NCI-H1092 (cell line): ENCODE data around the gene EOLA1.
"Not testable (repeated sequence)": the region's sequence is repeated elsewhere in the genome, so short reads cannot be mapped to it uniquely, and the experiment has no call there.

Source experiments
- DNase-seq: peaks from one replicate; lab custom pipeline; 2025; lab: John Stamatoyannopoulos, UW

Gene EOLA1

GRCh38 chrX:149545545-149546543, 5.0 kb downstream of the EOLA1 start:
- not testable (repeated sequence) for DNase-seq

GRCh38 chrX:149546962-149547361, 6.2 kb downstream of the EOLA1 start:
- DNase-seq = not testable (repeated sequence)

GRCh38 chrX:149547782-149548181, 7.0 kb downstream of the EOLA1 start:
- DNase-seq = not testable (repeated sequence)

GRCh38 chrX:149549701-149550100, 8.9 kb downstream of the EOLA1 start, which contains the start of gene HSFX3:
Gene HSFX3 (minus strand): TSS chrX:149549924. CDS start chrX:149549852, 72 bp downstream.
- DNase-seq = not testable (repeated sequence)

- not testable (repeated sequence) for DNase-seq
Observed at GRCh38 chrX:149550454-149550853, 9.6 kb downstream of the EOLA1 start.

GRCh38 chrX:149551245-149551938, 10.6 kb downstream of the EOLA1 start:
- DNase-seq = not testable (repeated sequence)

GRCh38 chrX:149551939-149552248, 11.1 kb downstream of the EOLA1 start:
- not testable (repeated sequence) for DNase-seq

GRCh38 chrX:149555251-149555650, 14.4 kb downstream of the EOLA1 start:
- not testable (repeated sequence) for DNase-seq

- DNase-seq = no peak
Observed at GRCh38 chrX:149563359-149563758, 22.5 kb downstream of the EOLA1 start.

- DNase-seq = no peak
Observed at GRCh38 chrX:149567621-149568417, 27.0 kb downstream of the EOLA1 start.

- DNase-seq = no peak
Observed at GRCh38 chrX:149568701-149569296, 28.0 kb downstream of the EOLA1 start.

- no peak for DNase-seq
Observed at GRCh38 chrX:149569770-149570169, 29.0 kb downstream of the EOLA1 start.

- no peak for DNase-seq
Observed at GRCh38 chrX:149570668-149571067, 29.9 kb downstream of the EOLA1 start.

GRCh38 chrX:149571770-149572169, 31.0 kb downstream of the EOLA1 start:
- DNase-seq = no peak

- DNase-seq = no peak
Observed at GRCh38 chrX:149572743-149573142, 31.9 kb downstream of the EOLA1 start.

- DNase-seq = not testable (repeated sequence)
Observed at GRCh38 chrX:149573456-149573855, 32.6 kb downstream of the EOLA1 start.

GRCh38 chrX:149585631-149586030, 44.8 kb downstream of the EOLA1 start:
- DNase-seq = not testable (repeated sequence)

- DNase-seq = not testable (repeated sequence)
Observed at GRCh38 chrX:149587359-149587758, 46.5 kb downstream of the EOLA1 start, which contains the start of gene MAGEA9B. Gene MAGEA9B (minus strand): TSS chrX:149587459. CDS start chrX:149583179, 4,280 bp downstream.

GRCh38 chrX:149590993-149591392, 50.2 kb downstream of the EOLA1 start:
- not testable (repeated sequence) for DNase-seq

- not testable (repeated sequence) for DNase-seq
Observed at GRCh38 chrX:149595214-149595613, 54.4 kb downstream of the EOLA1 start, which contains the start of gene HSFX2. Gene HSFX2 (minus strand): TSS chrX:149595314. CDS start chrX:149594700, 614 bp downstream.

GRCh38 chrX:149595943-149596342, 55.1 kb downstream of the EOLA1 start:
- not testable (repeated sequence) for DNase-seq
